DND-41 (cell line): ENCODE measurements around the gene NFIA.

ENCODE experiments used
- CTCF ChIP-seq: IDR thresholded peaks from 2 replicates; pipeline ENCODE4 v1.5.1; 2012; ENCODE audit warnings: borderline replicate concordance, low read length, moderate library complexity, mild to moderate bottlenecking; ENCODE audit not compliant: poor library complexity, severe bottlenecking; ENCODE audit errors: extremely low read depth
- EZH2 ChIP-seq: IDR thresholded peaks from 3 replicates; pipeline ENCODE4 v1.6.1; 2012; ENCODE audit warnings: borderline replicate concordance, low read depth, mild to moderate bottlenecking, moderate library complexity, low read length, inconsistent platforms; ENCODE audit not compliant: severe bottlenecking

- no peak for TF ChIP-seq CTCF
- TF ChIP-seq EZH2 = no peak
Measured at GRCh38 chr1:61320575-61320974, 238.2 kb downstream of the NFIA start.
